ENCODE measurements around the gene MDFIC. TPM values are rescaled to one million over a fixed set of nuclear protein-coding genes. Genes with fewer than 3 reads are reported as not detected.

MDFIC gene
- total and polyA plus RNA-seq, 7 donors: 4.4 to 58.1 (median 33.0) TPM

GRCh38 chr7:114977277-114977676 is 55.4 kb downstream of the MDFIC start:
- intact Hi-C loops (cut with DNase I): no loop called here

DNA sequence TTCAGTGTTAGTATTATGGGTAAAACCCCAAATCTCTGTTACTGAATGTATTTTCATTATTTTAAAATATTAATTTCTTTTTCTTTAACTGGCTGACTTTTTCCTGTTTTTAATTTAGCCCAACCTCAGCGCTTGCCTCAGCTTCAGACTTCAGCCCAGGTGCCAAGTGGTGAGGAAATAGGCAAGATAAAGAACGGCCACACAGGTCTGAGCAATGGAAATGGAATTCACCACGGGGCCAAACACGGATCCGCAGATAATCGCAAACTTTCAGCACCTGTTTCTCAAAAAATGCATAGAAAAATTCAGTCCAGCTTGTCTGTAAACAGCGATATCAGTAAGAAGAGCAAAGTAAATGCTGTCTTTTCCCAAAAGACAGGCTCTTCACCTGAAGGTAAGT is 57.5 kb downstream of the MDFIC start:
- intact Hi-C loops (cut with DNase I): no loop called here
- Histone ChIP-seq H3K36me3 (peaks cover 0 to 5% (median 0%) of the 10 kb centered on the region in 4 donors), H3K27ac (peak overlapping the region in 1 of 4 donors; percentile 9), H3K9me3 (no peaks in the 10 kb centered on the region), H3K27me3 (no peaks in the 10 kb centered on the region), H3K4me3 (no peak overlapping the region), H3K4me1 (peaks cover 0 to 8% (median 3%) of the 10 kb centered on the region in 4 donors)
- TF ChIP-seq, protein P1, sequence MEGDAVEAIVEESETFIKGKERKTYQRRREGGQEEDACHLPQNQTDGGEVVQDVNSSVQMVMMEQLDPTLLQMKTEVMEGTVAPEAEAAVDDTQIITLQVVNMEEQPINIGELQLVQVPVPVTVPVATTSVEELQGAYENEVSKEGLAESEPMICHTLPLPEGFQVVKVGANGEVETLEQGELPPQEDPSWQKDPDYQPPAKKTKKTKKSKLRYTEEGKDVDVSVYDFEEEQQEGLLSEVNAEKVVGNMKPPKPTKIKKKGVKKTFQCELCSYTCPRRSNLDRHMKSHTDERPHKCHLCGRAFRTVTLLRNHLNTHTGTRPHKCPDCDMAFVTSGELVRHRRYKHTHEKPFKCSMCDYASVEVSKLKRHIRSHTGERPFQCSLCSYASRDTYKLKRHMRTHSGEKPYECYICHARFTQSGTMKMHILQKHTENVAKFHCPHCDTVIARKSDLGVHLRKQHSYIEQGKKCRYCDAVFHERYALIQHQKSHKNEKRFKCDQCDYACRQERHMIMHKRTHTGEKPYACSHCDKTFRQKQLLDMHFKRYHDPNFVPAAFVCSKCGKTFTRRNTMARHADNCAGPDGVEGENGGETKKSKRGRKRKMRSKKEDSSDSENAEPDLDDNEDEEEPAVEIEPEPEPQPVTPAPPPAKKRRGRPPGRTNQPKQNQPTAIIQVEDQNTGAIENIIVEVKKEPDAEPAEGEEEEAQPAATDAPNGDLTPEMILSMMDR (IDR thresholded peaks at IDR 0.05): no peak
- TF ChIP-seq POLR2AphosphoS5 (IDR thresholded peaks at IDR 0.05): peak in 1 of 4 donors; percentile 18
- 58 to 85% methylated on average over 7 of the region's 7 CpGs for WGBS, 2 donors
- DNase-seq: peak; percentile 52

More at GRCh38 chr7:114977277-114977676, 55.4 kb downstream of the MDFIC start:
- H3K9me3 ChIP-seq: no peaks in the 10 kb centered on the region
- TF ChIP-seq POLR2AphosphoS5 (IDR thresholded peaks at IDR 0.05) (no peak), POLR2A (IDR thresholded peaks at IDR 0.05) (no peak), EP300 (IDR thresholded peaks at IDR 0.05) (no peak)
- TF ChIP-seq, protein P1 (IDR thresholded peaks at IDR 0.05): no peak
- 92 to 98% methylated on average over 1 of the region's 1 CpG for WGBS, 2 donors
- peaks cover 0 to 25% (median 17%) of the 10 kb centered on the region in 4 donors for H3K4me1 ChIP-seq
- no peaks in the 10 kb centered on the region for H3K36me3 ChIP-seq
- H3K27me3 ChIP-seq: no peaks in the 10 kb centered on the region
- DNase-seq: no peak
- no peak overlapping the region for H3K27ac ChIP-seq
- H3K4me3 ChIP-seq: no peak overlapping the region

GRCh38 chr7:114979803-114980507 is 58.1 kb downstream of the MDFIC start:
- Histone ChIP-seq H3K36me3 (peaks cover 0 to 5% (median 0%) of the 10 kb centered on the region in 4 donors), H3K27me3 (no peaks in the 10 kb centered on the region), H3K4me1 (peaks cover 0 to 10% (median 4%) of the 10 kb centered on the region in 4 donors), H3K27ac (peak overlapping the region in 1 of 4 donors; percentile 9), H3K4me3 (no peak overlapping the region), H3K9me3 (no peaks in the 10 kb centered on the region)
- no peak for DNase-seq
- WGBS, 2 donors: 72 to 88% methylated on average over 4 of the region's 4 CpGs
- intact Hi-C loops (cut with DNase I): no loop called here
- TF ChIP-seq POLR2A (IDR thresholded peaks at IDR 0.05) (no peak), POLR2AphosphoS5 (IDR thresholded peaks at IDR 0.05) (no peak), EP300 (IDR thresholded peaks at IDR 0.05) (no peak)

DNA sequence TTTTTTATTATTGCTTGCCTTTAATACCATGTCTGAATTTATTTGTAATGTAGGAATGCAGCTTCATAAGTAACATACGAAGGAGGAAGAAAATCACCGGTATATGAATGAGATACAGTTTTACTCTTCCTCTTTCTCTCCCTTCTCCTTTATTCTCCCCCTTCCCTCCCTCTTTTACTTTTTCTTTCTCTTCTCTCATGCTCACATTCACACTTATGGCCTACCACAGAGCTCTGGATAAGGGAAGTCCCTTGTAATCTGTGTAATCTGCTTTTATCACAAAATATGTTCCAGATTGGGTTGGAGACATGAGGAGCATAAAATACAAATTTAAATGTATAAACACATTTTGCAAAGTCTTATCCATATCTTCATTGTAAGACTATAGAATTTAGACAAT is 59.4 kb downstream of the MDFIC start:
- H3K27ac ChIP-seq: no peak overlapping the region
- TF ChIP-seq POLR2AphosphoS5 (IDR thresholded peaks at IDR 0.05): no peak
- TF ChIP-seq, protein P1 (IDR thresholded peaks at IDR 0.05): no peak
- H3K36me3 ChIP-seq: peaks cover 0 to 5% (median 0%) of the 10 kb centered on the region in 4 donors
- H3K27me3 ChIP-seq: no peaks in the 10 kb centered on the region
- no peak overlapping the region for H3K4me3 ChIP-seq
- 70 to 86% methylated on average over 2 of the region's 2 CpGs for WGBS, 2 donors
- H3K9me3 ChIP-seq: no peaks in the 10 kb centered on the region
- intact Hi-C loops (cut with DNase I): no loop called here
- H3K4me1 ChIP-seq: peaks cover 0 to 15% (median 5%) of the 10 kb centered on the region in 4 donors
- DNase-seq: no peak

DNA sequence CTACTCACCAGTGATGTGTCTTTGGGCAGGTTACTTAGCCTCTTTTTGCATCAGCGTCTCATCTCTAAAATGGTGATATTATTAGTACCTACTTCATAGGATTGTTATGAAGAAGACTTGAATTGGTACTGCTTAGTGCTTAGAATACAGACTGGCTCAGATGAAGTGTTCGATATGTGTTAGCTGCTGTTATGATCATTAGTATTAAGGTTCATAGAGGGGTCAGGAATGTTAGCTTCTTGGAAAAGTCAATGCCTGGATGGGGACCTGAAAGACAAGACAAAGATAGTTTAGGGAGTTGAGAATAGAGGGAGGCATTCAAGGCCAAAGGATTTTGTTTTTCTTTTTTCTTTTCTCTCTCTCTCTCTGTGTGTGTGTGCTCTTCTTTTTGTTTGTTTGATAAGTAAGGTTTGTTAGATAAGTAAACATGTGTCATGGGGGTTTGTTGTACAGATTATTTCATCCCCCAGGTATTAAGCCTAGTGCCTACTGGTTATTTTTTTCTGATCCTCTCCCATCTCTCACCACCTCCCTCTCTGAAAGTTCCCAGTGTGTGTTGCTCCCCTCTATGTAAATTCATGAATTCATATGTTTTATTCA is 63.3 kb downstream of the MDFIC start:
- DNase-seq: no peak
- 94 to 99% methylated on average over 2 of the region's 2 CpGs for WGBS, 2 donors
- Histone ChIP-seq H3K4me1 (peaks cover 0 to 30% (median 13%) of the 10 kb centered on the region in 4 donors), H3K27ac (no peak overlapping the region), H3K36me3 (peaks cover 0 to 5% (median 0%) of the 10 kb centered on the region in 4 donors), H3K4me3 (no peak overlapping the region), H3K27me3 (no peaks in the 10 kb centered on the region), H3K9me3 (no peaks in the 10 kb centered on the region)
- intact Hi-C loops (cut with DNase I): no loop called here
- TF ChIP-seq POLR2A (IDR thresholded peaks at IDR 0.05): no peak
- TF ChIP-seq, protein P1 (IDR thresholded peaks at IDR 0.05): no peak
- TF ChIP-seq EP300 (IDR thresholded peaks at IDR 0.05): no peak
- no peak for TF ChIP-seq POLR2AphosphoS5 (IDR thresholded peaks at IDR 0.05)

All from sigmoid colon (tissue), 7 donors.